A549 (cell line): ENCODE data around the gene C8G. TPM values are rescaled to one million over a fixed set of nuclear protein-coding genes. Genes with fewer than 3 reads are reported as not detected.

Source experiments
- ATAC-seq, 2 experiments: fragments of 200-7000 bp in 1 of 2; fragments of >200 bp in 1 of 2; cut with Nextera tagmentation in 1 of 2; cut with Tn5 transposase in 1 of 2; 3 replicates each; pipeline versions ENCODE4 v1.8.0 to v1.9.1; 2018 to 2020; ENCODE audit warnings: mild to moderate bottlenecking in 1 of 2, moderate library complexity in 1 of 2
- CTCF ChIA-PET: fragments of 300-600 bp; sonication (Branson Sonifier 250); formaldehyde crosslinking; extraction: SDS; loops from one replicate; lab custom pipeline; 2021; ENCODE audit warnings: antibody characterized with exemption, inconsistent platforms; lab: Yijun Ruan, JAX
- POLR2A ChIA-PET: fragments of 350-600 bp; formaldehyde crosslinking; extraction: SDS; loops from one replicate; lab custom pipeline; 2021; ENCODE audit warnings: antibody characterized with exemption, inconsistent platforms; lab: Yijun Ruan, JAX
- DNase-seq, 2 experiments: peaks; one replicate each; pipeline versions ENCODE4 v3.0.0 to v3.0.0-alpha.2; 2011 to 2016; ENCODE audit warnings: low read depth in 1 of 2, low spot score in 1 of 2
- FAIRE-seq: peaks from 2 replicates; lab custom pipeline; 2011; peaks lifted over from hg19 to GRCh38; lab: Jason Lieb, UNC
- H3K27ac ChIP-seq, 2 experiments: fragments of >200 bp; sonication (Bioruptor Twin); formaldehyde crosslinking; 3 replicates each; pipeline ENCODE4 v1.5.1; 2016 to 2017
- H3K4me1 ChIP-seq: fragments of >200 bp; sonication (Bioruptor Twin); formaldehyde crosslinking; 3 replicates; pipeline ENCODE4 v1.6.1; 2016
- H3K4me2 ChIP-seq: fragments of >200 bp; sonication (Bioruptor Twin); formaldehyde crosslinking; 3 replicates; pipeline ENCODE4 v1.6.1; 2016
- H3K4me3 ChIP-seq: fragments of >200 bp; sonication (Bioruptor Twin); formaldehyde crosslinking; 3 replicates; pipeline ENCODE4 v1.5.1; 2016
- H3K9me3 ChIP-seq: fragments of >200 bp; sonication (Bioruptor Twin); formaldehyde crosslinking; 3 replicates; pipeline ENCODE4 v1.6.1; 2016
- CHD4 ChIP-seq: fragments of 200-600 bp; sonication (generic); IDR thresholded peaks from 2 replicates; pipeline ENCODE4 v1.6.1; 2016; ENCODE audit warnings: antibody characterized with exemption, mild to moderate bottlenecking, borderline replicate concordance
- EHF ChIP-seq: fragments of 250-450 bp; sonication (Bioruptor Pico); IDR thresholded peaks from 2 replicates; pipeline ENCODE4 v1.5.0; 2020; ENCODE audit warnings: mild to moderate bottlenecking
- EHMT2 ChIP-seq: fragments of 200-600 bp; sonication (generic); IDR thresholded peaks from 2 replicates; pipeline ENCODE4 v1.6.1; 2016; ENCODE audit warnings: antibody characterized with exemption, low read depth, mild to moderate bottlenecking, moderate library complexity
- FOSB ChIP-seq: fragments of 250-450 bp; sonication (Bioruptor Pico); IDR thresholded peaks from 2 replicates; pipeline ENCODE4 v1.5.0; 2020; ENCODE audit warnings: mild to moderate bottlenecking, moderate library complexity
- HDAC2 ChIP-seq: fragments of 200-600 bp; sonication (generic); IDR thresholded peaks from 2 replicates; pipeline ENCODE4 v1.6.1; 2016
- HMGXB4 ChIP-seq: fragments of 250-450 bp; sonication (Bioruptor Pico); IDR thresholded peaks from 2 replicates; pipeline ENCODE4 v1.5.0; 2021; ENCODE audit warnings: mild to moderate bottlenecking, moderate library complexity, borderline replicate concordance
- HOXA7 ChIP-seq: fragments of 250-450 bp; sonication (Bioruptor Pico); IDR thresholded peaks from 2 replicates; pipeline ENCODE4 v1.5.0; 2020; ENCODE audit warnings: mild to moderate bottlenecking, moderate library complexity
- JUN ChIP-seq, 2 experiments: fragments of >200 bp; sonication (Bioruptor Twin); formaldehyde crosslinking; IDR thresholded peaks; 2 replicates in 1 of 2; 3 replicates in 1 of 2; pipeline ENCODE4 v1.6.1; 2016 to 2017
- JUNB ChIP-seq: fragments of >200 bp; sonication (Bioruptor Twin); formaldehyde crosslinking; IDR thresholded peaks from 2 replicates; pipeline ENCODE4 v1.6.1; 2016
- MAFK ChIP-seq: fragments of 450-650 bp; IDR thresholded peaks from 2 replicates; pipeline ENCODE4 v1.6.1; 2014; ENCODE audit not compliant: partially characterized antibody
- MAX ChIP-seq: IDR thresholded peaks from 2 replicates; pipeline ENCODE4 v1.6.1; 2012
- MYC ChIP-seq: IDR thresholded peaks from 2 replicates; pipeline ENCODE4 v1.6.1; 2012; ENCODE audit warnings: mild to moderate bottlenecking, inconsistent platforms, low read length, improper control_type of control experiment, borderline replicate concordance
- NFE2L2 ChIP-seq: fragments of 150-350 bp; conservative IDR thresholded peaks from 2 replicates; pipeline ENCODE4 v1.6.1; 2014; ENCODE audit warnings: low read length
- PBX3 ChIP-seq: IDR thresholded peaks from 2 replicates; pipeline ENCODE4 v1.6.1; 2012
- RARB ChIP-seq: fragments of 250-450 bp; sonication (Bioruptor Pico); IDR thresholded peaks from 2 replicates; pipeline ENCODE4 v1.8.0; 2021; ENCODE audit warnings: mild to moderate bottlenecking, moderate library complexity
- REST ChIP-seq: fragments of 200-600 bp; sonication (generic); IDR thresholded peaks from 2 replicates; pipeline ENCODE4 v1.6.1; 2016; ENCODE audit warnings: antibody characterized with exemption, mild to moderate bottlenecking, moderate library complexity
- RFX5 ChIP-seq: fragments of 450-650 bp; IDR thresholded peaks from 2 replicates; pipeline ENCODE4 v1.7.1; 2014; ENCODE audit warnings: antibody characterized with exemption, mild to moderate bottlenecking, moderate library complexity
- RNF2 ChIP-seq: fragments of 200-600 bp; sonication (generic); IDR thresholded peaks from 2 replicates; pipeline ENCODE4 v1.6.1; 2016; ENCODE audit warnings: low read depth, mild to moderate bottlenecking, antibody characterized with exemption, moderate library complexity, borderline replicate concordance
- SREBF2 ChIP-seq: fragments of 450-650 bp; IDR thresholded peaks from 2 replicates; pipeline ENCODE4 v1.6.1; 2014; ENCODE audit warnings: mild to moderate bottlenecking, moderate library complexity
- TP53 ChIP-seq: fragments of 250-450 bp; sonication (Bioruptor Pico); IDR thresholded peaks from 2 replicates; pipeline ENCODE4 v1.5.0; 2021; ENCODE audit warnings: mild to moderate bottlenecking, moderate library complexity
- USF2 ChIP-seq: fragments of 450-650 bp; IDR thresholded peaks from 2 replicates; pipeline ENCODE4 v1.6.1; 2014; ENCODE audit warnings: antibody characterized with exemption
- ZC3H11A ChIP-seq: fragments of 450-650 bp; IDR thresholded peaks from 2 replicates; pipeline ENCODE4 v1.6.1; 2014; ENCODE audit warnings: antibody characterized with exemption, mild to moderate bottlenecking
- ZNF302 ChIP-seq: fragments of 250-450 bp; sonication (Bioruptor Pico); IDR thresholded peaks from 2 replicates; pipeline ENCODE4 v1.9.0; 2021; ENCODE audit warnings: inconsistent platforms, mild to moderate bottlenecking, moderate library complexity
- ZSCAN20 ChIP-seq: fragments of 250-450 bp; sonication (Bioruptor Pico); IDR thresholded peaks from 2 replicates; pipeline ENCODE4 v1.8.0; 2022; ENCODE audit warnings: mild to moderate bottlenecking, moderate library complexity
- WGBS: methylation state at CpG from one replicate; pipeline ENCODE4 v1.1.6; 2017; ENCODE audit errors: missing lambda C conversion rate; 5-methylcytosine and 5-hydroxymethylcytosine counted together
- polyA plus RNA-seq, 4 experiments: library from polyadenylated mRNA; depleted of rRNA in 3 of 4; stranded (reverse); fragments of >200 nt; fragmentation: RNase III in 1 of 4; extraction: RNeasy Plus Mini Kit Qiagen cat#74134 plus additional on column Dnase treatment in 1 of 4; gene quantifications; 2 replicates in 3 of 4; 3 replicates in 1 of 4; pipeline ENCODE4 v1.2.3, GENCODE V29; 2011 to 2017

Gene C8G
- polyA plus RNA-seq, 2 of the 4 experiments (the other 2 are of a cell fraction), result 0.45 to 1.3 TPM

- TF ChIP-seq MAX, result no peak
- TF ChIP-seq TP53 (CRISPR knock-in tag), result no peak
- TF ChIP-seq MYC, result no peak
- no peak for TF ChIP-seq PBX3
- TF ChIP-seq NFE2L2, result no peak
- TF ChIP-seq EHMT2, result no peak
- no peak for TF ChIP-seq RARB
Observed at GRCh38 chr9:136985027-136985602, 40.1 kb downstream of the C8G start (continued).

- no peak for DNase-seq
- no peak overlapping the region for H3K27ac ChIP-seq
- TF ChIP-seq JUNB (no peak), ZSCAN20 (no peak), EHF (CRISPR knock-in tag) (no peak), MAX (no peak), HMGXB4 (no peak), SREBF2 (no peak), HDAC2 (no peak), ZC3H11A (no peak), JUN (IDR thresholded peaks at IDR 0.05) (no peak), REST (no peak)
- CTCF ChIA-PET, result interaction anchor here (3.6 kb wide), 1 partner anchor 43 kb away, joined by 23 read pairs; the partner anchor contains the start of gene ABCA2
- H3K4me3 ChIP-seq, result no peak overlapping the region
- 93% methylated on average over 26 of the region's 33 CpGs for WGBS
- no peak for ATAC-seq
- peaks cover 10% of the 10 kb centered on the region; the same call in 1 of the 3 replicates for H3K4me1 ChIP-seq
- FAIRE-seq, result no peak
- no peak overlapping the region for H3K4me2 ChIP-seq
- POLR2A ChIA-PET, result no interaction called here
- H3K9me3 ChIP-seq, result no peaks in the 10 kb centered on the region
Observed at GRCh38 chr9:136985853-136986252, 40.8 kb downstream of the C8G start.

- ChIA-PET CTCF (interaction anchor here (0.6 to 3.6 kb wide), 7 partner anchors 8 to 238 kb away, joined by 3 to 23 read pairs (median 3); partner anchors contain the start of gene ABCA2), POLR2A (no interaction called here)
- FAIRE-seq (no peak), DNase-seq (no peak), ATAC-seq (no peak)
- WGBS, result 95% methylated on average over 4 of the region's 4 CpGs
- H3K4me3 ChIP-seq, result no peak overlapping the region
- H3K4me1 ChIP-seq, result peaks cover 25% of the 10 kb centered on the region; the same call in 2 of the 3 replicates
- H3K4me2 ChIP-seq, result no peak overlapping the region
- H3K27ac ChIP-seq, result peak overlapping the region in 1 of 2 experiments; percentile 14; a peak in 1 of 6 replicates
- H3K9me3 ChIP-seq, result peaks cover 3% of the 10 kb centered on the region; the same call in 1 of the 3 replicates
- no peak for TF ChIP-seq USF2
- TF ChIP-seq FOSB, result no peak
- no peak for TF ChIP-seq EHMT2
- no peak for TF ChIP-seq RFX5
- no peak for TF ChIP-seq RNF2
- TF ChIP-seq MAFK, result no peak
- TF ChIP-seq ZNF302 (CRISPR knock-in tag), result no peak
- no peak for TF ChIP-seq CHD4
- no peak for TF ChIP-seq HDAC2
- TF ChIP-seq HMGXB4, result no peak
- TF ChIP-seq HOXA7, result no peak
- no peak for TF ChIP-seq PBX3
Observed at GRCh38 chr9:136988872-136989271, 43.8 kb downstream of the C8G start.
